ENCODE results near the gene ATG5.

GRCh38 chr6:106168097-106168888 lies 157.3 kb downstream of the ATG5 start:
- no peak for TF ChIP-seq CTCF (IDR thresholded peaks at IDR 0.05; ENCODE audit: low read depth, low read length)
- TF ChIP-seq EZH2phosphoT487 (IDR thresholded peaks at IDR 0.05; ENCODE audit: low read depth) = no peak
